Fibroblast of pulmonary artery (primary cell): ENCODE data around the gene ACSBG1.

ENCODE experiments used
- DNase-seq: peaks from one replicate; pipeline ENCODE4 v3.0.0-alpha.2; 2010; ENCODE audit warnings: low read depth
- H3K4me3 ChIP-seq: replicated peaks from 2 replicates; pipeline ENCODE4 v1.5.1; 2011; ENCODE audit warnings: low read depth, mild to moderate bottlenecking, control low read depth, low read length, moderate library complexity
- CTCF ChIP-seq: IDR thresholded peaks from 2 replicates; pipeline ENCODE4 v1.5.1; 2011; ENCODE audit warnings: mild to moderate bottlenecking, control low read depth, low read length, inconsistent platforms; ENCODE audit errors: missing control alignments

ACSBG1 gene

GRCh38 chr15:78193731-78194567 is 40.4 kb downstream of the ACSBG1 start:
- TF ChIP-seq CTCF, result no peak
- no peak for DNase-seq
- no peak overlapping the region for H3K4me3 ChIP-seq

GRCh38 chr15:78192826-78193594 is 41.4 kb downstream of the ACSBG1 start:
- H3K4me3 ChIP-seq, result no peak overlapping the region
- TF ChIP-seq CTCF, result no peak
- no peak for DNase-seq

- no peak for DNase-seq
- H3K4me3 ChIP-seq, result no peak overlapping the region
- no peak for TF ChIP-seq CTCF
Measured at GRCh38 chr15:78182821-78183220, 51.5 kb downstream of the ACSBG1 start.

GRCh38 chr15:78182336-78182700 is 52.0 kb downstream of the ACSBG1 start:
- no peak for DNase-seq
- no peak for TF ChIP-seq CTCF
- no peak overlapping the region for H3K4me3 ChIP-seq

- no peak for TF ChIP-seq CTCF
- DNase-seq, result no peak
- no peak overlapping the region for H3K4me3 ChIP-seq
Measured at GRCh38 chr15:78179906-78180305, 54.5 kb downstream of the ACSBG1 start.

- no peak for TF ChIP-seq CTCF
- no peak overlapping the region for H3K4me3 ChIP-seq
- DNase-seq, result no peak
Measured at GRCh38 chr15:78179286-78179840, 55.0 kb downstream of the ACSBG1 start.
